ENCODE results near the gene NSUN2.
"Not testable (repeated sequence)": the region's sequence is repeated elsewhere in the genome, so short reads cannot be mapped to it uniquely, and the experiment has no call there.

The NSUN2 gene

GRCh38 chr5:6573651-6574101, 59.2 kb downstream of the NSUN2 start:
- Histone ChIP-seq H3K9ac (ENCODE audit: low read depth, low read length) (no peak overlapping the region), H3K27me3 (ENCODE audit: control insufficient read depth, insufficient read depth, low read length) (no peaks in the 10 kb centered on the region), H3K4me3 (ENCODE audit: low read depth, low read length) (no peak overlapping the region), H3K36me3 (ENCODE audit: control insufficient read depth, insufficient read depth, low read length) (no peaks in the 10 kb centered on the region), H3K4me1 (ENCODE audit: control insufficient read depth, insufficient read depth, low read length) (no peaks in the 10 kb centered on the region), H3K9me3 (ENCODE audit: control insufficient read depth, insufficient read depth, low read length) (peaks cover 7% of the 10 kb centered on the region; the same call in 1 of the 2 replicates), H3K27ac (ENCODE audit: low read depth, low read length) (no peak overlapping the region)

GRCh38 chr5:6572825-6573380, 59.9 kb downstream of the NSUN2 start:
- Histone ChIP-seq H3K27ac (ENCODE audit: low read depth, low read length) (no peak overlapping the region), H3K9ac (ENCODE audit: low read depth, low read length) (no peak overlapping the region), H3K9me3 (ENCODE audit: control insufficient read depth, insufficient read depth, low read length) (peaks cover 7% of the 10 kb centered on the region; the same call in 1 of the 2 replicates), H3K27me3 (ENCODE audit: control insufficient read depth, insufficient read depth, low read length) (no peaks in the 10 kb centered on the region), H3K4me3 (ENCODE audit: low read depth, low read length) (no peak overlapping the region), H3K36me3 (ENCODE audit: control insufficient read depth, insufficient read depth, low read length) (no peaks in the 10 kb centered on the region), H3K4me1 (ENCODE audit: control insufficient read depth, insufficient read depth, low read length) (no peaks in the 10 kb centered on the region)

DNA sequence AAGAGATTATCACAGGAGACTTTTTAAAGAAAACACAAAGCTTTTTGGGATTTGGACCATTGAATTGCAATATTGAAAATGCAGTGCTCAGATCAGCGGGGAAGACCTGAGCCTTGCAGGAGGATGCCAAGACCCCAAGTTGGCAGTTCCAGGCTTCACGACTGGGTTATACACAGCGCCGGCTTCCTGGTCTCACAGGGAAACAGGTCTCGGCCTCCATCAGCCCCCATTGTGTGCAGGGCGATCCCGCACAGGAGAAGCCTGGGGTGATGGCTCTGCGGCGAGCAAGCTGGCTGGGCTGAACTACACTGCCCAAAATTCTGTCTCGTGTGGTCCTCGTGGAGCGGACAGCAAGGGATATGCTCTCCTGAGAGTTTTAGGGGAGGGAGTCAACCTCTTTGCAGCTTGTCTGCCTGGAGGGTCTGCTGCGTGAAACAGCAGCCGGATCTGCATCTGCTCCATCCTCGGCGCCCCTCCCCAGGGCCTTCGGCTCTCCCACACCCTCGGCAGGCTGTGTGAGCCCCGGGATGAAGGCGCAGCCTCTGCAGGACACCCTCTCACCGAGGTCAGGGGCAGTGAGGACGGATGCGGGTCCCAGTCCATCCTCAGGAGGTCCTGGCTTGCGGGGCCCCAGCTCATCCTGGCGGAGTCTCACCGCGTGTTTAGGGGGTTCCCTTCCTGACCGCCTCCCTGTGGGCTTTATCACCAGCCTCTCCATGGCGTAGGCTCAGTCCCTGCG, 60.6 kb downstream of the NSUN2 start:
- H3K9me3 ChIP-seq (ENCODE audit: control insufficient read depth, insufficient read depth, low read length), result peaks cover 3% of the 10 kb centered on the region; the same call in 1 of the 2 replicates
- H3K4me1 ChIP-seq (ENCODE audit: control insufficient read depth, insufficient read depth, low read length), result no peaks in the 10 kb centered on the region
- H3K9ac ChIP-seq (ENCODE audit: low read depth, low read length), result no peak overlapping the region
- H3K27ac ChIP-seq (ENCODE audit: low read depth, low read length), result no peak overlapping the region
- no peaks in the 10 kb centered on the region for H3K36me3 ChIP-seq (ENCODE audit: control insufficient read depth, insufficient read depth, low read length)
- no peak overlapping the region for H3K4me3 ChIP-seq (ENCODE audit: low read depth, low read length)
- no peaks in the 10 kb centered on the region for H3K27me3 ChIP-seq (ENCODE audit: control insufficient read depth, insufficient read depth, low read length)

DNA sequence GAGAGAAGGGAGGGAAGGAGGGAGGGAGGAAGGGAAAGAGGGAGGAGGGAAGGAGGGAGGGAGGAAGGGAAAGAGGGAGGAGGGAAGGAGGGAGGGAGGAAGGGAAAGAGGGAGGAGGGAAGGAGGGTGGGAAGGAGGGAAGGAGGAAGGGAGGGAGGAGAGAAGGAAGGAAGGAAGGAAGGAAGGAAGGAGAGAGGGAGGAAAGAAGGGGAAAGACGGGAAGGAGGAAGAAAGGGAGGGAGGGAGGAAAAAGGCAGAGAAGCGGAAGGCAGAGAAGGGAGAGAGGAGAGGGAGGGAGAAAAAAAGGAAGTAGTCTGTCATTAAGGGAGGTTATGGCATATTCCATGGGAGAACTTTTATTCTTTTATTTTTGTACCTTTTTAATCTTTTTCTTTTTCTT, 61.2 kb downstream of the NSUN2 start:
- H3K4me1 ChIP-seq (ENCODE audit: control insufficient read depth, insufficient read depth, low read length); H3K27me3 ChIP-seq (ENCODE audit: control insufficient read depth, insufficient read depth, low read length); H3K9ac ChIP-seq (ENCODE audit: low read depth, low read length); H3K9me3 ChIP-seq (ENCODE audit: control insufficient read depth, insufficient read depth, low read length); H3K27ac ChIP-seq (ENCODE audit: low read depth, low read length); H3K36me3 ChIP-seq (ENCODE audit: control insufficient read depth, insufficient read depth, low read length); H3K4me3 ChIP-seq (ENCODE audit: low read depth, low read length): not testable (repeated sequence)

DNA sequence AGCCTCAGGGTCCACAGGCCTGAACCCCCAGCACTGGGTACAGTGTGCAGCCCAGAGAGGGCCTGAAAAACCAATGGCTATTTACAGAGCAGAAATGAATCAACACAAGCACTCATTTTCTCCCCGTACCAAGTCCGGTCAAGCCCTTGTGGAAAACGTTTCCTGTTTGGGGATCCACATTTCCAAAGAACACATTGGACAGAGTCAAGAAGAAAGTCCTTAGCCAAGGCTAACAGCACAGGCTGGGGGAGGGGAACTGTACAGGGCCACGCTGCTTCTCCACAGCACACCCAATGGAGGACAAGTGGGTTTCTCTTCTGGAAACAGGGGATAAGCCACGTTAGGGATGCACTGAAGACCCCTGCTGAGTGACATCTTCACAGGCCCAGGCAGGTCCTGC, 62.3 kb downstream of the NSUN2 start:
- H3K4me1 ChIP-seq (ENCODE audit: control insufficient read depth, insufficient read depth, low read length), result no peaks in the 10 kb centered on the region
- H3K36me3 ChIP-seq (ENCODE audit: control insufficient read depth, insufficient read depth, low read length), result no peaks in the 10 kb centered on the region
- no peak overlapping the region for H3K4me3 ChIP-seq (ENCODE audit: low read depth, low read length)
- no peak overlapping the region for H3K27ac ChIP-seq (ENCODE audit: low read depth, low read length)
- no peaks in the 10 kb centered on the region for H3K27me3 ChIP-seq (ENCODE audit: control insufficient read depth, insufficient read depth, low read length)
- no peak overlapping the region for H3K9ac ChIP-seq (ENCODE audit: low read depth, low read length)
- no peaks in the 10 kb centered on the region for H3K9me3 ChIP-seq (ENCODE audit: control insufficient read depth, insufficient read depth, low read length)

GRCh38 chr5:6568889-6569288, 64.0 kb downstream of the NSUN2 start:
- no peak overlapping the region for H3K27ac ChIP-seq (ENCODE audit: low read depth, low read length)
- no peaks in the 10 kb centered on the region for H3K36me3 ChIP-seq (ENCODE audit: control insufficient read depth, insufficient read depth, low read length)
- H3K9me3 ChIP-seq (ENCODE audit: control insufficient read depth, insufficient read depth, low read length), result no peaks in the 10 kb centered on the region
- H3K27me3 ChIP-seq (ENCODE audit: control insufficient read depth, insufficient read depth, low read length), result no peaks in the 10 kb centered on the region
- no peak overlapping the region for H3K9ac ChIP-seq (ENCODE audit: low read depth, low read length)
- no peak overlapping the region for H3K4me3 ChIP-seq (ENCODE audit: low read depth, low read length)
- H3K4me1 ChIP-seq (ENCODE audit: control insufficient read depth, insufficient read depth, low read length), result no peaks in the 10 kb centered on the region

- Histone ChIP-seq H3K4me1 (ENCODE audit: control insufficient read depth, insufficient read depth, low read length) (no peaks in the 10 kb centered on the region), H3K9ac (ENCODE audit: low read depth, low read length) (no peak overlapping the region), H3K4me3 (ENCODE audit: low read depth, low read length) (no peak overlapping the region), H3K36me3 (ENCODE audit: control insufficient read depth, insufficient read depth, low read length) (no peaks in the 10 kb centered on the region), H3K9me3 (ENCODE audit: control insufficient read depth, insufficient read depth, low read length) (no peaks in the 10 kb centered on the region), H3K27ac (ENCODE audit: low read depth, low read length) (no peak overlapping the region), H3K27me3 (ENCODE audit: control insufficient read depth, insufficient read depth, low read length) (no peaks in the 10 kb centered on the region)
These were observed 64.5 kb downstream of the NSUN2 start for GRCh38 chr5:6568383-6568782.

DNA sequence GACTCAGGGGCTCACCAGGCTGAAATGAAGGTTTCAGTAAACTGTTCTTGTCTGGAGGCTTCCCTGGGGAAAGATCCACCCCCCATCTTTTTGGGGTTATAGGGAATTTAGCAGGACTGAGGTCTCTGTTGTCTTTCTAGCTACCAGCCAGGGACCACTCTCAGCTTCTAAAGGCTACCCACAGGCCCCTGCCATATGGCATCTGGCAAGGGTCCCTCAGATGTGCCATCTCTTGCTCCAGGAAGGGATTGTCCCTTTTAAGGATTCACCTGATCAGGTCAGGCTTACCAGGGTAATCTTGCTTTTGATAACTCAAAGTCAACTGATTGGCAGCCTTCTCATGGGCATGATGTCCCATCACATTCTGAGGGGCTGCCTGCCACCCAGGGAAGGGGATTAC, 65.0 kb downstream of the NSUN2 start:
- Histone ChIP-seq H3K27ac (ENCODE audit: low read depth, low read length) (no peak overlapping the region), H3K4me3 (ENCODE audit: low read depth, low read length) (no peak overlapping the region), H3K9me3 (ENCODE audit: control insufficient read depth, insufficient read depth, low read length) (no peaks in the 10 kb centered on the region), H3K36me3 (ENCODE audit: control insufficient read depth, insufficient read depth, low read length) (no peaks in the 10 kb centered on the region), H3K4me1 (ENCODE audit: control insufficient read depth, insufficient read depth, low read length) (no peaks in the 10 kb centered on the region), H3K9ac (ENCODE audit: low read depth, low read length) (no peak overlapping the region), H3K27me3 (ENCODE audit: control insufficient read depth, insufficient read depth, low read length) (no peaks in the 10 kb centered on the region)

GRCh38 chr5:6567068-6567467, 65.8 kb downstream of the NSUN2 start:
- no peaks in the 10 kb centered on the region for H3K27me3 ChIP-seq (ENCODE audit: control insufficient read depth, insufficient read depth, low read length)
- H3K4me1 ChIP-seq (ENCODE audit: control insufficient read depth, insufficient read depth, low read length), result no peaks in the 10 kb centered on the region
- H3K9ac ChIP-seq (ENCODE audit: low read depth, low read length), result no peak overlapping the region
- no peak overlapping the region for H3K4me3 ChIP-seq (ENCODE audit: low read depth, low read length)
- H3K27ac ChIP-seq (ENCODE audit: low read depth, low read length), result no peak overlapping the region
- H3K9me3 ChIP-seq (ENCODE audit: control insufficient read depth, insufficient read depth, low read length), result no peaks in the 10 kb centered on the region
- no peaks in the 10 kb centered on the region for H3K36me3 ChIP-seq (ENCODE audit: control insufficient read depth, insufficient read depth, low read length)

DNA sequence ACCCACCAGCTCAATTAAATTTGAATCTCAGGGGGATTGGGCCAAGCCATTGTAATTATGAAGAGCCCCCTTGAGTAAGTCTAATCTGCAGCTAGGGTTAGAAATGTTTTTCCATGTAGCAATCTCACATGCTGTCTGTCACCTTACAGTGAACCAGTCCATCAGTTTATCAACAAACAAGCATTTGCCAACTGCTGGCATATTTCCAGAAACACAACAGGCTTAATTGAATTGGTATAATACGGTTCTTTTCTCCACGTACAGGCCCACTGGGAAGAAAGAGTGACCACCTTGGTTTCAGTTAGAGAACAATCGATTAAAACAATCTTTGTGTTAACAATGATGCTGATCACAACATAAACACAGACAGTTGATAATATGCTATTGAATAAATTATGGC, 67.4 kb downstream of the NSUN2 start:
- H3K9ac ChIP-seq (ENCODE audit: low read depth, low read length), result no peak overlapping the region

DNA sequence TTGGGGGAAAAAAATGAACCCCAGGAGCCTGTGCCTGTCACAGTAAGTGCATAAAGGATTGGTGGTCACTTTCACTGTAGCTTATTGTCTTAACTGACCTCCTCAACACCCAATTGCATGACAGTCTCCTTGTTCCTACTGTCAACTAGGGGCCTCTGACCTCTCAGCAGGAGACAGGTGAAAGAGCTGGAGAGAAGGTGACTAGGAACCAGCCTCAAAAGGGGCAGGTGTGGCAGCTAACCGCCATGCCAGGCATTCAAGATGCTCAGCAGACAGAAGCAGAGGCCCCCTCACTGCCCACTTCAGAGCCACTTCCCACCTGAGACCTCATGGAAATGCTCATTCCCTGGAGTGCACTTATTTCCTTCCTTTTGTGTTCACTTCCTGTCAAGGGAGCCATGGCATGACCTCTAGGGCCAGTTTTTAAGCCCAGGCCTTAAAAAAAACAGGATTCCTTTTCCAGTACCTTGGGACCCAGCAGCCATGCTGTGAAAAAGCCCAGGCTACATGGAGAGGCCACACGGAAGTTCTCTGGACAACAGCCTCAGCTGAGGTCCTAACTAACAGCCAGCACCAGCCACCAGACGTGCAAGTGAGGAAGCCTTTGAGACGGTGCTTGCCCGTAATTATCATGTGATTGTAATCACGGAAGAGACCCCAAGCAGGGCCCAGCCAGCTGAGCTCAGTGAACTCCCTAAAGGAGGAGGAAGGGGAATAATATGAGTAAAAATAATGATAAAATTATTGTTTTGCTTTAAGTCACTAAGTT, 74.9 kb downstream of the NSUN2 start:
- Histone ChIP-seq H3K9me3 (ENCODE audit: control insufficient read depth, insufficient read depth, low read length) (peaks cover 19% of the 10 kb centered on the region), H3K4me3 (ENCODE audit: low read depth, low read length) (no peak overlapping the region), H3K4me1 (ENCODE audit: control insufficient read depth, insufficient read depth, low read length) (no peaks in the 10 kb centered on the region), H3K27me3 (ENCODE audit: control insufficient read depth, insufficient read depth, low read length) (no peaks in the 10 kb centered on the region), H3K27ac (ENCODE audit: low read depth, low read length) (no peak overlapping the region), H3K9ac (ENCODE audit: low read depth, low read length) (no peak overlapping the region), H3K36me3 (ENCODE audit: control insufficient read depth, insufficient read depth, low read length) (no peaks in the 10 kb centered on the region)

More for the DNA sequence above, 67.4 kb downstream of the NSUN2 start:
- H3K36me3 ChIP-seq (ENCODE audit: control insufficient read depth, insufficient read depth, low read length), result no peaks in the 10 kb centered on the region
- no peak overlapping the region for H3K27ac ChIP-seq (ENCODE audit: low read depth, low read length)
- H3K4me1 ChIP-seq (ENCODE audit: control insufficient read depth, insufficient read depth, low read length), result no peaks in the 10 kb centered on the region
- no peak overlapping the region for H3K4me3 ChIP-seq (ENCODE audit: low read depth, low read length)
- no peaks in the 10 kb centered on the region for H3K9me3 ChIP-seq (ENCODE audit: control insufficient read depth, insufficient read depth, low read length)
- no peaks in the 10 kb centered on the region for H3K27me3 ChIP-seq (ENCODE audit: control insufficient read depth, insufficient read depth, low read length)
